Mucosa of descending colon (tissue), 3 donors: ENCODE data around the gene CMSS1. TPM values are rescaled to one million over a fixed set of nuclear protein-coding genes. Genes with fewer than 3 reads are reported as not detected.

Experiments
- ATAC-seq: fragments of 200-7000 bp; cut with Tn5 transposase; one replicate; pipeline ENCODE4 v1.9.1; 2020; ENCODE audit warnings: mild to moderate bottlenecking, moderate library complexity
- DNase-seq, 3 donors: peaks; one replicate each; pipeline ENCODE4 v3.0.0-alpha.2; 2020
- H3K36me3 ChIP-seq: fragments of 200-600 bp; one replicate; pipeline ENCODE4 v1.8.0; 2021; ENCODE audit warnings: low read depth, mild to moderate bottlenecking
- H3K4me1 ChIP-seq: fragments of 200-600 bp; one replicate; pipeline ENCODE4 v1.8.0; 2021; ENCODE audit warnings: low read depth, mild to moderate bottlenecking
- H3K4me3 ChIP-seq: fragments of 200-600 bp; one replicate; pipeline ENCODE4 v1.8.0; 2021; ENCODE audit warnings: mild to moderate bottlenecking
- H3K9me3 ChIP-seq: fragments of 200-600 bp; one replicate; pipeline ENCODE4 v1.8.0; 2021; ENCODE audit warnings: mild to moderate bottlenecking
- intact Hi-C, 2 donors: fragments of 100-400 bp; cut with DNase I in 1 of 2; cut with micrococcal nuclease in 1 of 2; formaldehyde crosslinking; loops; one replicate each; pipeline versions ENCODE4 v1.11.0 to v1.11.1; 2022; cut with DNase I, micrococcal nuclease
- total RNA-seq, 3 donors: library from RNA; stranded (reverse); fragmentation: NEBNext Ultra II Directional in 2 of 3; extraction: Animal tissue kit (Norgen Biotek cat#: 25700) in 2 of 3; gene quantifications; one replicate each; pipeline versions ENCODE4 v1.2.1 to v1.2.4, GENCODE V29; 2021 to 2023
- TF ChIP-seq, protein P1 (sequence below): fragments of 200-600 bp; IDR thresholded peaks from one replicate; pipeline ENCODE4 v1.8.0; 2022; ENCODE audit warnings: antibody characterized with exemption, mild to moderate bottlenecking
- donor health status: DM: no; HTN: no; CAD: no; lungs with moderate emphysema.
- donor health status: DM: no; HTN: no; CAD: no.
- donor health status: DM: no; HTN: yes; CAD: no.

The CMSS1 gene
- total RNA-seq, 3 donors from 2014 or later, result 9.6 to 24.2 (median 13.8) TPM

DNA sequence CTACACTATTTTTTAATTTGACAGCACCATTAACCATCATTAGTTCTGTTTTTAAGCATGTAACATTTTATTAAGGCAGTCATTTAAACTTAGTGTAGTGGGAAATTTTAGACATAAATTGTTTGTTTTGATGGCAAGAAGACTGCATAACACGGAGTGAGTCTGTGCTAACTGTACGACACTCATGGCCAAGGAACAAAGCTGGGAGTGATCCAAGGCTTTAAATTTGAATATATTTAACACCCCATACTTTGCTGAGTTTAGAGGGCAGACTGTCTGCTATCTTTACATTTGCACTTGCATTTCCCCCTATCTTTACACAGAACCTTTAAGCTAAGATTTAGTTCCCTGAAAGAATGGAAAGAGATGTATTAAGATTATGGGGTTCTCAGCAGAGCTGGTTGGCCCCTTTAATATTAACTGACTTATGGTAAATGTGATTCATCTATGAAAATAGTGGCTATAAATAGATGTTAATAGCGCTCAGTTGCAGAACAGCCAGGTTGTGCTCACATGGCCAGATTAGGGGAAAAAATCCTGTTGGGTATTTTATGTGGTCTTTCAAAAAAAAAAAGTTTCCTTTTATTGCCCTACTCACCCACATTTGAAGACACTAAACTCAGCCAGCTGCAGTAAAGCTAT, 120.7 kb downstream of the CMSS1 start:
- TF ChIP-seq, protein P1, sequence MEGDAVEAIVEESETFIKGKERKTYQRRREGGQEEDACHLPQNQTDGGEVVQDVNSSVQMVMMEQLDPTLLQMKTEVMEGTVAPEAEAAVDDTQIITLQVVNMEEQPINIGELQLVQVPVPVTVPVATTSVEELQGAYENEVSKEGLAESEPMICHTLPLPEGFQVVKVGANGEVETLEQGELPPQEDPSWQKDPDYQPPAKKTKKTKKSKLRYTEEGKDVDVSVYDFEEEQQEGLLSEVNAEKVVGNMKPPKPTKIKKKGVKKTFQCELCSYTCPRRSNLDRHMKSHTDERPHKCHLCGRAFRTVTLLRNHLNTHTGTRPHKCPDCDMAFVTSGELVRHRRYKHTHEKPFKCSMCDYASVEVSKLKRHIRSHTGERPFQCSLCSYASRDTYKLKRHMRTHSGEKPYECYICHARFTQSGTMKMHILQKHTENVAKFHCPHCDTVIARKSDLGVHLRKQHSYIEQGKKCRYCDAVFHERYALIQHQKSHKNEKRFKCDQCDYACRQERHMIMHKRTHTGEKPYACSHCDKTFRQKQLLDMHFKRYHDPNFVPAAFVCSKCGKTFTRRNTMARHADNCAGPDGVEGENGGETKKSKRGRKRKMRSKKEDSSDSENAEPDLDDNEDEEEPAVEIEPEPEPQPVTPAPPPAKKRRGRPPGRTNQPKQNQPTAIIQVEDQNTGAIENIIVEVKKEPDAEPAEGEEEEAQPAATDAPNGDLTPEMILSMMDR, result no peak
- no peak for DNase-seq
- Histone ChIP-seq H3K36me3 (no peaks in the 10 kb centered on the region), H3K4me1 (peaks cover 8% of the 10 kb centered on the region), H3K9me3 (no peaks in the 10 kb centered on the region), H3K4me3 (no peak overlapping the region)
- ATAC-seq, result no peak
- intact Hi-C loops, result no loop called here

DNA sequence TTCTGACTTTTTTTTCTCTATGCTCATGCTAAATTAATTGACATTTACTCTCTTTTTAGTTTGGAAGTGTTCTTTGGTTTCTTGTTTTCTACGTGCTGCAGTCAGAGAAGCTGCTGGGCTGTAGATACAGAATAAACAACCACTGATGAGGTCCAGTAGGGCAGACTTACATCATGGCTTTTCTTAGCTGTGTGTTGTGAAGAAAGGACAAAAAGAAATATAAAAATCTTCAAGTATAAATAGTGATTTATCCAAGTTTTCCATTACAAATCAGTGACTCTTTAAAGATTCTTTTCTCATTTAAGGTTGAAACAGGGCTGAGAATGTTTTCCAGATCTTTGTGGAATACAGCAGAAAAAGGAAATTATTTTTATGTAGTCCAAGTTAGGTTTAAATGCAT, 122.2 kb downstream of the CMSS1 start:
- ATAC-seq (no peak), DNase-seq (no peak)
- H3K4me3 ChIP-seq, result no peak overlapping the region
- TF ChIP-seq, protein P1, result no peak
- H3K9me3 ChIP-seq, result no peaks in the 10 kb centered on the region
- intact Hi-C loops, result no loop called here
- H3K4me1 ChIP-seq, result peaks cover 11% of the 10 kb centered on the region
- H3K36me3 ChIP-seq, result no peaks in the 10 kb centered on the region

DNA sequence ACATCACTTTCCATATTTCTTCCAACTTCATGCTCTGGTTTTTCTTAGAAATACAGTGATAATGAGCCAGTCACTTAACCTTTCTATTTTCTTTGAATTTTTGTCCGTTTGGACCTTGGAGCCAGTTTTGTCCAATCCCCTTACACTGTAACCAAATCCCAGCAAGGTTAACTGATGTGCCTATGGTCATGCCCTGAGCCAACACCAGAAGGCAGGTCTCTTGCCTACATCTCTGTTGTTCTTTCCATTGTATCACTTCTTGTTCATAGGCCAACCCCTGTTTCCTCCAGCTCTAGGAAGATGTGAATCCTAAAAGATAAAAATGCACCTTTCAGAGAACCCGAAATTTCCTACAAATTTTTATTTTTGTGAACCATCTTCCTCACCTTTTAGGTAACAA, 122.7 kb downstream of the CMSS1 start:
- no peak for DNase-seq
- ATAC-seq, result no peak
- TF ChIP-seq, protein P1, result no peak
- H3K4me3 ChIP-seq, result no peak overlapping the region
- no peaks in the 10 kb centered on the region for H3K9me3 ChIP-seq
- intact Hi-C loops, result no loop called here
- no peaks in the 10 kb centered on the region for H3K36me3 ChIP-seq
- peaks cover 12% of the 10 kb centered on the region for H3K4me1 ChIP-seq

DNA sequence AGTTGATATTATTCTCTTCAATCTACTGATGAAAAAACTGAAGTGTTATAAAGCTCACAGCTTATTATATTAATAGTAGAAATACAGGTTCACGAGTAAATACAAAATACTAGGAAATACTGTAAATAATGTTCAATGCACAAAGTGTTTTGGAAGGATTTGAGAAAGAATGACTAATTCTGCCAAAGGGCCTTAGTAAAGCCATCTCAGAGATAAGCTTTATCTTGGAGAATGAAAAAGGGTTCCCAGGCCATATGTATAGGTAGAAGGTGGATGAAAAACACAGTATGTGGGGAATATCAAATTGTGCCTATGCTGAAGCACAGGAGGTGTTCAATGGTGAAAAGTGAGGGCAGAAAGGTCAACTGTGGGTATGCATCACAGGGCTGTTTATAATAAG, 123.5 kb downstream of the CMSS1 start:
- peaks cover 9% of the 10 kb centered on the region for H3K4me1 ChIP-seq
- H3K4me3 ChIP-seq, result no peak overlapping the region
- no peaks in the 10 kb centered on the region for H3K36me3 ChIP-seq
- TF ChIP-seq, protein P1, result no peak
- ATAC-seq (no peak), DNase-seq (no peak)
- H3K9me3 ChIP-seq, result no peaks in the 10 kb centered on the region
- intact Hi-C loops, result no loop called here

DNA sequence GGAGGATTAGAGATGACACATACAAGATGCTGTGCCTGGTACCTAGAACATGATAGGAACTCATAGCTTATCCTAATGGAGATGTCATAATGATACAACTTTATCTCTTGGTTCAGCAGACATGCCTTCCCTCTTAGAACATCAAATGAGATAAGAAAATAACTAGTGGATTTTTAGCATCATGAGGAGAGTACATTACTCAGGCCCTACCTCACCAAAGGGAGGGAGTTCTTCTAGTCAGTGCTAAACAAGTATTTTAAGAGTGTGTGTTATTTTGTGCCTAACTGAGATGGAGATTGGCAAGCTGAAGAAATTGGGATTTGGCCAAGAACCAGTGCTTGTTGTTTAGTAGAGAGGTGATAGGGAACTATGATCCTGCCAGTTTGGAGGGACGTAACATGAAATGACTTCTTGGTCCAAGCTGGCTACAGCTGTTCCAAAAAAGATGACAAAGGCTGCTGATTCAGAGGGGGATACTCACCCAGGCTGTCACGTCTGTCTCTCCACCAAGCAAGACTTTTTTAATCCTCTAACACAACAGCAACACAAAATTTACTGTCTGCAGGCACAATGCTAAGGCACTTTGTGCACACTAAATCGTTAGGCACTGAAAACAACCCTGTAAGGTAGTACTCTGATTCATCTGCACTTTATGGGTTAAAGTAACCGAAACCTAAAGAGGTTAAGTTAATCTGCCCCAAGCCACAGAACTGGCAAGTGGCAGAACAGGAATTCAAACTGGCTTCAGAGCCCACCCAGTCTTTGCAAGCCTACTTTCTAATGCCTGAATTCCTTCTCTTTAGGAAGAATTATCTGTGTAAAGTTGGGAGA, 126.5 kb downstream of the CMSS1 start:
- no peak for DNase-seq
- no peak for ATAC-seq
- TF ChIP-seq, protein P1, result no peak
- Histone ChIP-seq H3K4me3 (no peak overlapping the region), H3K9me3 (no peaks in the 10 kb centered on the region), H3K36me3 (no peaks in the 10 kb centered on the region), H3K4me1 (peaks cover 11% of the 10 kb centered on the region)
- intact Hi-C loops, result no loop called here
